Heart left ventricle (tissue), 16 donors: ENCODE results near the gene STEAP1B. TPM values are rescaled to one million over a fixed set of nuclear protein-coding genes. Genes with fewer than 3 reads are reported as not detected.

ENCODE experiments used
- ATAC-seq, 4 donors: fragments of 200-7000 bp; cut with Tn5 transposase; one replicate each; pipeline ENCODE4 v1.9.1; 2020 to 2022; ENCODE audit warnings: moderate library complexity in 4 of 4, mild to moderate bottlenecking in 3 of 4, moderate number of reproducible peaks in 1 of 4
- DNase-seq, 5 donors: peaks; one replicate each; pipeline ENCODE4 v3.0.0-alpha.2; 2020
- H3K27ac ChIP-seq, 12 donors: fragments of 200-600 bp; sonication (generic) in 4 of 12; one replicate each; pipeline versions ENCODE4 v1.5.0 to v1.8.0; 2016 to 2022; ENCODE audit warnings: mild to moderate bottlenecking in 2 of 12
- H3K27me3 ChIP-seq, 9 donors: fragments of 200-600 bp; sonication (generic) in 2 of 9; one replicate each; pipeline versions ENCODE4 v1.5.1 to v1.8.0; 2016 to 2022; ENCODE audit warnings: mild to moderate bottlenecking in 3 of 9
- H3K36me3 ChIP-seq, 9 donors: fragments of 200-600 bp; sonication (generic) in 2 of 9; one replicate each; pipeline versions ENCODE4 v1.5.0 to v1.8.0; 2018 to 2022; ENCODE audit warnings: mild to moderate bottlenecking in 2 of 9
- H3K4me1 ChIP-seq, 12 donors: fragments of 200-600 bp; sonication (generic) in 4 of 12; one replicate each; pipeline versions ENCODE4 v1.5.0 to v1.8.0; 2016 to 2022; ENCODE audit warnings: mild to moderate bottlenecking in 3 of 12
- H3K4me3 ChIP-seq, 12 donors: fragments of 200-600 bp; sonication (generic) in 4 of 12; one replicate each; pipeline versions ENCODE4 v1.5.0 to v1.8.0; 2017 to 2022; ENCODE audit warnings: mild to moderate bottlenecking in 9 of 12, moderate library complexity in 4 of 12
- H3K9me3 ChIP-seq, 12 donors: fragments of 200-600 bp; sonication (generic) in 4 of 12; one replicate each; pipeline versions ENCODE4 v1.5.0 to v1.8.0; 2016 to 2022; ENCODE audit warnings: mild to moderate bottlenecking in 1 of 12
- POLR2A ChIP-seq, 2 donors: fragments of 450-650 bp; IDR thresholded peaks; one replicate each; pipeline ENCODE4 v1.6.1; 2017; ENCODE audit warnings: antibody characterized with exemption in 2 of 2, mild to moderate bottlenecking in 2 of 2, moderate library complexity in 2 of 2
- WGBS, 4 donors: extraction: QIAGEN DNeasy Blood & Tissue Kit in 2 of 4; methylation state at CpG; one replicate each; pipeline versions ENCODE4 v1.1.5 to v1.1.7; 2013 to 2018; 5-methylcytosine and 5-hydroxymethylcytosine counted together
- intact Hi-C, 10 donors: fragments of 100-400 bp; cut with DNase I; formaldehyde crosslinking; loops; one replicate each; pipeline versions ENCODE4 v1.11.1 to v1.14.2; 2022
- polyA plus RNA-seq, 2 donors: library from polyadenylated mRNA; stranded (reverse); fragments of 200-250 nt; gene quantifications; one replicate each; pipeline ENCODE4 v1.2.3, GENCODE V29; 2013
- total RNA-seq, 9 donors: library from RNA; depleted of rRNA in 2 of 9; stranded (reverse); fragments of >200 nt in 2 of 9; fragmentation: NEBNext Ultra II Directional in 3 of 9; extraction: Animal tissue kit (Norgen Biotek cat#: 25700) in 3 of 9; gene quantifications; one replicate each; pipeline versions ENCODE4 v1.1.0 to v1.2.4, GENCODE V29; 2016 to 2023
- TF ChIP-seq, protein P1 (sequence below), 12 donors: fragments of 200-600 bp; sonication (generic) in 4 of 12; IDR thresholded peaks; one replicate each; pipeline versions ENCODE4 v1.5.0 to v1.8.0; 2018 to 2022; ENCODE audit warnings: antibody characterized with exemption in 12 of 12, mild to moderate bottlenecking in 5 of 12
- donor health status: ischemic (EF 13 %, LVEDD 7.1; RV severe dilation, severe dysfunction).
- donor health status: healthy with polysubstance abuse.
- donor health status: DM: no; HTN: yes; CAD: no.
- donor health status: DM: no; HTN: no; CAD: no.
- donor health status: ischemic (EF 25% LVEDD 6.9; RV normal size, moderate dysfunction).
- donor health status: ischemic (EF 25% LVEDD 5.7; RV mildly dilated, moderate dysfunction).
- donor health status: healthy.
- donor health status: DM: yes; HTN: yes; CAD: no.
- donor health status: ischemic (EF 35%, LVEDD 5.7; RV mildly dilated, moderate dysfunction).
- donor health status: nonischemic (EF 11% LVEDD 7.7; RV severe dilation, severe dysfunction).
- donor health status: DM: yes; HTN: yes; CAD: no.
- donor health status: PGD.
- donor health status: ischemic (EF 29% LVEDD 5.4; RV normal size, mild dysfunction).
- donor health status: nonischemic (EF 23%, LVEDD 6.1; RV moderate dilation, normal function).

The STEAP1B gene
- total and polyA plus RNA-seq, 11 donors = 0.26 to 1.7 (median 0.51) TPM; not detected in 2

GRCh38 chr7:22414424-22414823 lies 85.6 kb downstream of the STEAP1B start:
- no peak for DNase-seq
- TF ChIP-seq, protein P1, sequence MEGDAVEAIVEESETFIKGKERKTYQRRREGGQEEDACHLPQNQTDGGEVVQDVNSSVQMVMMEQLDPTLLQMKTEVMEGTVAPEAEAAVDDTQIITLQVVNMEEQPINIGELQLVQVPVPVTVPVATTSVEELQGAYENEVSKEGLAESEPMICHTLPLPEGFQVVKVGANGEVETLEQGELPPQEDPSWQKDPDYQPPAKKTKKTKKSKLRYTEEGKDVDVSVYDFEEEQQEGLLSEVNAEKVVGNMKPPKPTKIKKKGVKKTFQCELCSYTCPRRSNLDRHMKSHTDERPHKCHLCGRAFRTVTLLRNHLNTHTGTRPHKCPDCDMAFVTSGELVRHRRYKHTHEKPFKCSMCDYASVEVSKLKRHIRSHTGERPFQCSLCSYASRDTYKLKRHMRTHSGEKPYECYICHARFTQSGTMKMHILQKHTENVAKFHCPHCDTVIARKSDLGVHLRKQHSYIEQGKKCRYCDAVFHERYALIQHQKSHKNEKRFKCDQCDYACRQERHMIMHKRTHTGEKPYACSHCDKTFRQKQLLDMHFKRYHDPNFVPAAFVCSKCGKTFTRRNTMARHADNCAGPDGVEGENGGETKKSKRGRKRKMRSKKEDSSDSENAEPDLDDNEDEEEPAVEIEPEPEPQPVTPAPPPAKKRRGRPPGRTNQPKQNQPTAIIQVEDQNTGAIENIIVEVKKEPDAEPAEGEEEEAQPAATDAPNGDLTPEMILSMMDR (IDR thresholded peaks at IDR 0.05) = no peak
- TF ChIP-seq POLR2A (IDR thresholded peaks at IDR 0.05) = no peak
- Histone ChIP-seq H3K4me1 (no peaks in the 10 kb centered on the region), H3K27ac (no peak overlapping the region), H3K27me3 (no peaks in the 10 kb centered on the region), H3K9me3 (no peaks in the 10 kb centered on the region), H3K4me3 (no peak overlapping the region), H3K36me3 (no peaks in the 10 kb centered on the region)
- WGBS, 4 donors = 90 to 96% (median 94%) methylated on average over 2 of the region's 2 CpGs
- no peak for ATAC-seq
- intact Hi-C loops = no loop called here

- H3K9me3 ChIP-seq = no peaks in the 10 kb centered on the region
- no peak overlapping the region for H3K4me3 ChIP-seq
- no peaks in the 10 kb centered on the region for H3K36me3 ChIP-seq
- no peaks in the 10 kb centered on the region for H3K27me3 ChIP-seq
- no peaks in the 10 kb centered on the region for H3K4me1 ChIP-seq
- 87 to 98% (median 95%) methylated on average over 2 of the region's 2 CpGs for WGBS, 4 donors
- ATAC-seq = no peak
- no peak overlapping the region for H3K27ac ChIP-seq
- intact Hi-C loops = no loop called here
- TF ChIP-seq, protein P1 (IDR thresholded peaks at IDR 0.05) = no peak
- TF ChIP-seq POLR2A (IDR thresholded peaks at IDR 0.05) = no peak
- DNase-seq = no peak
These were observed 86.8 kb downstream of the STEAP1B start for GRCh38 chr7:22413211-22413610.

GRCh38 chr7:22411977-22412693 lies 87.9 kb downstream of the STEAP1B start:
- Histone ChIP-seq H3K27ac (no peak overlapping the region), H3K9me3 (no peaks in the 10 kb centered on the region), H3K27me3 (no peaks in the 10 kb centered on the region), H3K4me1 (no peaks in the 10 kb centered on the region), H3K4me3 (no peak overlapping the region), H3K36me3 (no peaks in the 10 kb centered on the region)
- 81 to 89% (median 82%) methylated on average over 4 of the region's 4 CpGs for WGBS, 4 donors
- TF ChIP-seq POLR2A (IDR thresholded peaks at IDR 0.05) = no peak
- TF ChIP-seq, protein P1 (IDR thresholded peaks at IDR 0.05) = no peak
- no peak for DNase-seq
- no peak for ATAC-seq
- intact Hi-C loops = no loop called here

GRCh38 chr7:22406715-22407114 lies 93.3 kb downstream of the STEAP1B start:
- ATAC-seq = no peak
- intact Hi-C loops = loop anchor here in 1 of 10 donors (5.0 kb wide), 1 partner anchor 49 kb away; the partner anchor contains the start of gene RAPGEF5
- TF ChIP-seq, protein P1 (IDR thresholded peaks at IDR 0.05) = no peak
- no peaks in the 10 kb centered on the region for H3K9me3 ChIP-seq
- no peaks in the 10 kb centered on the region for H3K36me3 ChIP-seq
- H3K4me1 ChIP-seq = peaks cover 0 to 4% (median 0%) of the 10 kb centered on the region in 12 donors
- DNase-seq = no peak
- 96 to 100% (median 98%) methylated on average over 4 of the region's 4 CpGs for WGBS, 4 donors
- no peaks in the 10 kb centered on the region for H3K27me3 ChIP-seq
- H3K27ac ChIP-seq = no peak overlapping the region
- no peak overlapping the region for H3K4me3 ChIP-seq
